Endothelial cell (in vitro differentiated cells): ENCODE measurements around the gene HPCAL4. TPM values are rescaled to one million over a fixed set of nuclear protein-coding genes. Genes with fewer than 3 reads are reported as not detected.

Experiments used
- DNase-seq: peaks from one replicate; pipeline ENCODE4 v3.0.0; 2021; ENCODE audit warnings: low spot score
- H3K27ac Mint-ChIP-seq: one replicate; pipeline ENCODE4 v1.8.0; 2021; ENCODE audit warnings: mixed read lengths, inconsistent platforms; ENCODE audit not compliant: unreplicated experiment
- H3K27me3 Mint-ChIP-seq: one replicate; pipeline ENCODE4 v1.8.0; 2021; ENCODE audit warnings: mild to moderate bottlenecking, moderate library complexity, mixed read lengths, inconsistent platforms; ENCODE audit not compliant: unreplicated experiment
- H3K36me3 Mint-ChIP-seq: one replicate; pipeline ENCODE4 v1.8.0; 2021; ENCODE audit warnings: mild to moderate bottlenecking, low read depth, mixed read lengths, inconsistent platforms; ENCODE audit not compliant: unreplicated experiment
- H3K4me1 Mint-ChIP-seq: one replicate; pipeline ENCODE4 v1.8.0; 2021; ENCODE audit warnings: mild to moderate bottlenecking, mixed read lengths, inconsistent platforms; ENCODE audit not compliant: unreplicated experiment
- H3K4me3 Mint-ChIP-seq: one replicate; pipeline ENCODE4 v1.8.0; 2021; ENCODE audit warnings: mild to moderate bottlenecking, mixed read lengths, inconsistent platforms; ENCODE audit not compliant: unreplicated experiment
- H3K9me3 Mint-ChIP-seq: one replicate; pipeline ENCODE4 v1.8.0; 2021; ENCODE audit warnings: mixed read lengths, inconsistent platforms; ENCODE audit not compliant: unreplicated experiment
- total RNA-seq: library from RNA; stranded (reverse); fragmentation: NEBNext Ultra II Directional; extraction: Animal tissue kit (Norgen Biotek cat#: 25700); gene quantifications from one replicate; pipeline ENCODE4 v1.2.1, GENCODE V29; 2021; ENCODE audit not compliant: unreplicated experiment
- TF ChIP-seq, protein P1 (sequence below): fragments of 200-600 bp; sonication (generic); IDR thresholded peaks from one replicate; pipeline ENCODE4 v1.5.0; 2021; ENCODE audit warnings: antibody characterized with exemption; ENCODE audit not compliant: unreplicated experiment

Gene HPCAL4
- total RNA-seq, 1 donor from 2014 or later: not detected

GRCh38 chr1:39685071-39685470, 6.2 kb downstream of the HPCAL4 start:
- Mint-ChIP-seq H3K36me3 (peaks cover 10% of the 10 kb centered on the region), H3K4me3 (no peak overlapping the region), H3K9me3 (no peaks in the 10 kb centered on the region), H3K27me3 (peaks cover 17% of the 10 kb centered on the region), H3K27ac (no peak overlapping the region), H3K4me1 (peaks cover 3% of the 10 kb centered on the region)
- DNase-seq: no peak
- TF ChIP-seq, protein P1, sequence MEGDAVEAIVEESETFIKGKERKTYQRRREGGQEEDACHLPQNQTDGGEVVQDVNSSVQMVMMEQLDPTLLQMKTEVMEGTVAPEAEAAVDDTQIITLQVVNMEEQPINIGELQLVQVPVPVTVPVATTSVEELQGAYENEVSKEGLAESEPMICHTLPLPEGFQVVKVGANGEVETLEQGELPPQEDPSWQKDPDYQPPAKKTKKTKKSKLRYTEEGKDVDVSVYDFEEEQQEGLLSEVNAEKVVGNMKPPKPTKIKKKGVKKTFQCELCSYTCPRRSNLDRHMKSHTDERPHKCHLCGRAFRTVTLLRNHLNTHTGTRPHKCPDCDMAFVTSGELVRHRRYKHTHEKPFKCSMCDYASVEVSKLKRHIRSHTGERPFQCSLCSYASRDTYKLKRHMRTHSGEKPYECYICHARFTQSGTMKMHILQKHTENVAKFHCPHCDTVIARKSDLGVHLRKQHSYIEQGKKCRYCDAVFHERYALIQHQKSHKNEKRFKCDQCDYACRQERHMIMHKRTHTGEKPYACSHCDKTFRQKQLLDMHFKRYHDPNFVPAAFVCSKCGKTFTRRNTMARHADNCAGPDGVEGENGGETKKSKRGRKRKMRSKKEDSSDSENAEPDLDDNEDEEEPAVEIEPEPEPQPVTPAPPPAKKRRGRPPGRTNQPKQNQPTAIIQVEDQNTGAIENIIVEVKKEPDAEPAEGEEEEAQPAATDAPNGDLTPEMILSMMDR: no peak

DNA sequence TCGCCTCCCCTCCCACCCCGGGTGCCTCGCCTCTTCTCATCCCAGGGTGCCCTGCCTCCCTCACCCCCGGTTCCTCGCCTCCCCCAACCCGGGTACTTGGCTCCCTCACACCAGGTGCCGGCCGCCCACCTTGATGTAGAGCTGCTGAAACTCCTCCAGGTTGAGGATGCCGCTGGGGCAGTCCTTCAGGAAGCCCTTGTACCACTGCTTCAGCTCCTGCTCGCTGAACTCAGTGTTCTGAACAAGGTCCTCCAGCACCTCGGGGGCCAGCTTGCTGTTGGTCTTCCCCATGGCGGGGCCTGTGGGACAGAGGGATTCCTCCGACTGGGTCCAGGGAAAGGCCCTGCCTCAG, 6.9 kb downstream of the HPCAL4 start:
- TF ChIP-seq, protein P1: no peak
- Mint-ChIP-seq H3K27me3 (peaks cover 15% of the 10 kb centered on the region), H3K9me3 (no peaks in the 10 kb centered on the region), H3K4me3 (no peak overlapping the region), H3K4me1 (peaks cover under 1% of the 10 kb centered on the region), H3K36me3 (peaks cover 10% of the 10 kb centered on the region), H3K27ac (no peak overlapping the region)
- no peak for DNase-seq

GRCh38 chr1:39683591-39684312, 7.5 kb downstream of the HPCAL4 start:
- Mint-ChIP-seq H3K4me1 (no peaks in the 10 kb centered on the region), H3K27me3 (peaks cover 13% of the 10 kb centered on the region), H3K4me3 (no peak overlapping the region), H3K27ac (no peak overlapping the region), H3K36me3 (peaks cover 9% of the 10 kb centered on the region), H3K9me3 (no peaks in the 10 kb centered on the region)
- no peak for DNase-seq
- TF ChIP-seq, protein P1: no peak

- H3K4me3 Mint-ChIP-seq: no peak overlapping the region
- H3K4me1 Mint-ChIP-seq: no peaks in the 10 kb centered on the region
- peaks cover 4% of the 10 kb centered on the region for H3K36me3 Mint-ChIP-seq
- no peak overlapping the region for H3K27ac Mint-ChIP-seq
- DNase-seq: no peak
- TF ChIP-seq, protein P1: no peak
- H3K27me3 Mint-ChIP-seq: peaks cover 9% of the 10 kb centered on the region
- no peaks in the 10 kb centered on the region for H3K9me3 Mint-ChIP-seq
Measured at GRCh38 chr1:39681999-39682398, 9.2 kb downstream of the HPCAL4 start.

GRCh38 chr1:39681294-39681693, 9.9 kb downstream of the HPCAL4 start:
- Mint-ChIP-seq H3K36me3 (peaks cover 4% of the 10 kb centered on the region), H3K4me1 (no peaks in the 10 kb centered on the region), H3K9me3 (no peaks in the 10 kb centered on the region), H3K4me3 (no peak overlapping the region), H3K27me3 (peaks cover 9% of the 10 kb centered on the region), H3K27ac (no peak overlapping the region)
- no peak for DNase-seq
- TF ChIP-seq, protein P1: no peak
